BLaER1 treated with 17β-estradiol and CSF1 and Interleukin-3, amounts not matched to agents 10 nM and 100 nM (cell line): ENCODE results near the gene NOC2L.

ENCODE experiments used
- H3K27ac ChIP-seq, 11 experiments: shearing (Covaris generic); formaldehyde crosslinking; 2 replicates each; pipeline ENCODE4 v1.8.1; 2022
- H3K27me3 ChIP-seq, 11 experiments: shearing (Covaris generic); formaldehyde crosslinking; 2 replicates each; pipeline ENCODE4 v1.8.1; 2022
- H3K36me3 ChIP-seq, 11 experiments: shearing (Covaris generic); formaldehyde crosslinking; 2 replicates each; pipeline ENCODE4 v1.8.1; 2022
- H3K4me1 ChIP-seq, 10 experiments: shearing (Covaris generic); formaldehyde crosslinking; 2 replicates each; pipeline ENCODE4 v1.8.1; 2022
- H3K4me2 ChIP-seq, 11 experiments: shearing (Covaris generic); formaldehyde crosslinking; 2 replicates each; pipeline ENCODE4 v1.8.1; 2022
- H3K4me3 ChIP-seq, 10 experiments: shearing (Covaris generic); formaldehyde crosslinking; 2 replicates each; pipeline ENCODE4 v1.8.1; 2022
- H3K9ac ChIP-seq, 11 experiments: shearing (Covaris generic); formaldehyde crosslinking; 2 replicates each; pipeline ENCODE4 v1.8.1; 2022
- H3K9me3 ChIP-seq, 11 experiments: shearing (Covaris generic); formaldehyde crosslinking; replicated peaks in 1 of 11; 2 replicates each; pipeline ENCODE4 v1.8.1; 2022
- H4K20me1 ChIP-seq, 11 experiments: shearing (Covaris generic); formaldehyde crosslinking; 2 replicates each; pipeline ENCODE4 v1.8.1; 2022
- Cebpa-rat ChIP-seq, 11 experiments: shearing (Covaris generic); IDR thresholded peaks; 2 replicates each; pipeline ENCODE4 v1.8.1; 2022

NOC2L gene

DNA sequence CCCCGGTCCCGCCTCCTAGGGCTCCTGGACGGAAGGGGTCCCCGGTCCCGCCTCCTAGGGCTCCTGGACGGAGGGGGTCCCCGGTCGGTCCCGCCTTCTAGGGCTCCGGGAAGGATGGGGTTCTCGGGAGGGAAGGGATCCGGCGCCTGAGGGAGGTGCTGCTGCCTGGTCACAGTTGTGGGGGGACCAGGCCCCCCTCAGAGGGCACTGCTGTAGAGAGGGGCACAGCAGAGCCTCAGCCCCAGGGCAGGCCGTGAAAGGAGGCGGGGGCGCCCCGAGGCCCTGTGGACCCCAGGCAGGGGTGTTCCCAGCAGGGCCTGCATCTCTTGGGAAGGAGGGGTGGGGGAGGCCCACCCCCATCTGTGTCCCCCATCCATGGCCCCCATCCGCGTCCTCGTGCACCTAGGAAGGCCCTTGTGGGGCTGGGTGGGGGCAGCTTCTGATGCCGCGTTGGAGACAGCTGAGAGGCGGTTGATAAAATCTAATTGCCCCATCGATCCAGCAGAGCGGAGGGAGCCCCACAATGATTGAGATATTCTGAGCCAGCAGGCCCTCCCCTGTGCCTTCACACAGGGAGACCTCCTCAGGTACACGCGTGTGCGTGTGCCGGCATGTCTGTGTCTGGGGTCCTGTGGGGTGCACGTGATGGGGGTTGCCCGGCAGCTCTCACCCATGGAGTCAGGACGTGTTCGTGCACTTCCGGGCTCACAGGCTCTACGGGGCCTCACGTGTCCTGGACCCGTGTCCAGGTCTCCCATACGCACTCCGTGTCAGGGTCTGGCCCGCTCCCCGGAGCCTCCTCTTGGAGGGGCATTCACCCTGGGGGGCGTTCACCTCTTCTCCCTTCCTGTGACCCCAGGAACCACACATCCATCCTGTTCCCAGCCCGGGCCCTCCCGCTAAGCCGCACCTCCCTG, 22.4 kb downstream of the NOC2L start:
- Histone ChIP-seq H3K4me2 (peak overlapping the region in 8 of 11 experiments; percentile 35 to 63 (median 53); a peak in 13 of 22 replicates), H3K36me3 (no peaks in the 10 kb centered on the region), H3K9ac (no peak overlapping the region), H3K4me3 (no peak overlapping the region), H3K27ac (no peak overlapping the region), H3K27me3 (peaks cover 69 to 89% (median 83%) of the 10 kb centered on the region in 11 experiments), H3K4me1 (peaks cover 24 to 79% (median 74%) of the 10 kb centered on the region in 10 experiments; a peak in 19 of 20 replicates), H4K20me1 (peaks cover 0 to 86% (median 71%) of the 10 kb centered on the region in 11 experiments; a peak in 19 of 22 replicates), H3K9me3 (no peaks in the 10 kb centered on the region)
- TF ChIP-seq Cebpa-rat (IDR thresholded peaks at IDR 0.05), result no peak

DNA sequence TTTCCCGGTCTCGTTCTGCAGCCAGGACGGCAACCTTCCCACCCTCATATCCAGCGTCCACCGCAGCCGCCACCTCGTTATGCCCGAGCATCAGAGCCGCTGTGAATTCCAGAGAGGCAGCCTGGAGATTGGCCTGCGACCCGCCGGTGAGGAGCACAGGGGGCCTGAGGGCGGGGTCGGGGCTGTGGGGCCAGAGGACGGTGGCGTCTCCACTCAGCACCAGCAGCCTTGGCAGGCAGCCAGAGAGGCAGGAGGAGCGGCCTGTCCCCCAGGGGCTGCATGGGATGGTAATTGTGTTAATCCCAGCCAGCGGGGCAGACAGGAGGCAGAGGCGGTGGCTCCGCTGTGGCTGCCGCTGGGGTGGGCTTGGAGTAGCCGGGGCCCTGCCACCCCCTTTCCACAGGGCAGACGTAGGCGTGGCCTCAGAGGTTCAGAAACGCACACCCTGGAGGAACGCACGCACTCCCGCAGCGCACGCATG, 23.3 kb downstream of the NOC2L start:
- Histone ChIP-seq H4K20me1 (peaks cover 0 to 86% (median 64%) of the 10 kb centered on the region in 11 experiments; a peak in 19 of 22 replicates), H3K27ac (no peak overlapping the region), H3K9ac (no peak overlapping the region), H3K9me3 (no peaks in the 10 kb centered on the region), H3K4me1 (peaks cover 15 to 78% (median 73%) of the 10 kb centered on the region in 10 experiments; a peak in 19 of 20 replicates), H3K4me3 (no peak overlapping the region), H3K4me2 (peak overlapping the region in 8 of 11 experiments; percentile 35 to 63 (median 53); a peak in 15 of 22 replicates), H3K27me3 (peaks cover 61 to 86% (median 75%) of the 10 kb centered on the region in 11 experiments), H3K36me3 (no peaks in the 10 kb centered on the region)
- no peak for TF ChIP-seq Cebpa-rat (IDR thresholded peaks at IDR 0.05)

DNA sequence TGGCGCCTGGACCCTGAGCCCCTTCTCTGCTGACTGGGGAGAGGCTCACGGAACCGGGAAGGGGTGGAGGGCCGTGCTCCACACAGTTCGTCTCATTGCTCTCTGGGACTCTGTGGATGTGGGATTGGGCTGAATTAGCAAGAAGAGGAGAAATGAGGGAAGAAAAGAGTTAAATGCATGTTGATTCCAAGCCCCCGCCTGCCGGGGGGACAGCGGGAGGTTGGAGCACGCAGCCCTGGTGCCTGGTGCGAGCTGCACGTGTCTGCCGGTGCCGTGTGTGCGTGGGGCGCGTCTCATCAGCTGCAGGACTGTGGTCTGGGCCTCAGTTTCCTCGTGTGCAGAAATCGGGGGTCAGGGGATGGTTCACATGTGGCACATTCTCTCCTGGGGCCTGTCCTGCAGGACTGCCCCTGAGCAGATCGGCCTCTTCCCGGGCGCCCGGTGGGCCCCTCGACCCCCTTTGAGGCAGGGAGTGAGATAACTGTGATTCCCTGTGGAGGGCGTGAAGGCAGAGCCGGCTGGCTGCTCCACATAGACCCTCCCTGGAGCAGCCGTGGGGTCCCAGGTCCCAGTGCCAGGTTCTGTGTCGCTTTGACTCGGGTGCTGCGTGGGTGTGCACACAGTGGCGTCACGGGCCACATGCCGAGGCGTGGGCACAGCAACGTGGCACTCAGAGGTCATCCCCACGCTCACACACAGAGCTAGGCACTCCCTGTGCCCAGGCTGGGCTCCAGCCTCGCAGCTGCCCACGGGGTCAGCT, 23.9 kb downstream of the NOC2L start:
- Histone ChIP-seq H3K27me3 (peaks cover 55 to 85% (median 69%) of the 10 kb centered on the region in 11 experiments), H3K4me3 (no peak overlapping the region), H3K36me3 (no peaks in the 10 kb centered on the region), H3K4me1 (peaks cover 9 to 78% (median 73%) of the 10 kb centered on the region in 10 experiments; a peak in 19 of 20 replicates), H4K20me1 (peaks cover 0 to 86% (median 58%) of the 10 kb centered on the region in 11 experiments; a peak in 18 of 22 replicates), H3K4me2 (peak overlapping the region in 7 of 11 experiments; percentile 35 to 63 (median 54); a peak in 11 of 22 replicates), H3K9me3 (no peaks in the 10 kb centered on the region), H3K9ac (no peak overlapping the region), H3K27ac (no peak overlapping the region)
- no peak for TF ChIP-seq Cebpa-rat (IDR thresholded peaks at IDR 0.05)

DNA sequence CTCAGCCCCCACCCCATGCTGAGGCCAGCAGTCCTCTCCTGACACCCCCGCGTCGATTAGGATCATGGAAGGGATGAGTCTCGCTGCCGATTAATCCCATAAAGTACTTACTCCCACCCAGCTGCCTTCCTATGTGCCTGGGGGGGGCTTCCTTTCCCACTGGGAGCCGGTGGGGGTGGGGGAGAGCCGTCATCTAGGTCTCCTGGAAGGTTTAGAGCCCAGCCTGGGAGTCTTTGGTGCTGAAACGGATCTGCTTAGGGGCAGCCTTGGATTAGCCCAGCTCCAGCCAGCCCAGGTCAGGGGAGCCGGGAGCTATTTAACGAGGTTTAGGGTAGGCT, 25.5 kb downstream of the NOC2L start:
- H3K27me3 ChIP-seq, result peaks cover 41 to 84% (median 62%) of the 10 kb centered on the region in 11 experiments
- H3K36me3 ChIP-seq, result no peaks in the 10 kb centered on the region
- peak overlapping the region in 6 of 11 experiments; percentile 81 to 96 (median 86); a peak in 10 of 22 replicates for H3K4me2 ChIP-seq
- TF ChIP-seq Cebpa-rat (IDR thresholded peaks at IDR 0.05), result no peak
- H3K9me3 ChIP-seq, result no peaks in the 10 kb centered on the region
- H3K27ac ChIP-seq, result no peak overlapping the region
- peaks cover 4 to 68% (median 58%) of the 10 kb centered on the region in 10 experiments; a peak in 18 of 20 replicates for H3K4me1 ChIP-seq
- no peak overlapping the region for H3K4me3 ChIP-seq
- H4K20me1 ChIP-seq, result peaks cover 0 to 86% (median 50%) of the 10 kb centered on the region in 11 experiments; a peak in 18 of 22 replicates
- H3K9ac ChIP-seq, result no peak overlapping the region

DNA sequence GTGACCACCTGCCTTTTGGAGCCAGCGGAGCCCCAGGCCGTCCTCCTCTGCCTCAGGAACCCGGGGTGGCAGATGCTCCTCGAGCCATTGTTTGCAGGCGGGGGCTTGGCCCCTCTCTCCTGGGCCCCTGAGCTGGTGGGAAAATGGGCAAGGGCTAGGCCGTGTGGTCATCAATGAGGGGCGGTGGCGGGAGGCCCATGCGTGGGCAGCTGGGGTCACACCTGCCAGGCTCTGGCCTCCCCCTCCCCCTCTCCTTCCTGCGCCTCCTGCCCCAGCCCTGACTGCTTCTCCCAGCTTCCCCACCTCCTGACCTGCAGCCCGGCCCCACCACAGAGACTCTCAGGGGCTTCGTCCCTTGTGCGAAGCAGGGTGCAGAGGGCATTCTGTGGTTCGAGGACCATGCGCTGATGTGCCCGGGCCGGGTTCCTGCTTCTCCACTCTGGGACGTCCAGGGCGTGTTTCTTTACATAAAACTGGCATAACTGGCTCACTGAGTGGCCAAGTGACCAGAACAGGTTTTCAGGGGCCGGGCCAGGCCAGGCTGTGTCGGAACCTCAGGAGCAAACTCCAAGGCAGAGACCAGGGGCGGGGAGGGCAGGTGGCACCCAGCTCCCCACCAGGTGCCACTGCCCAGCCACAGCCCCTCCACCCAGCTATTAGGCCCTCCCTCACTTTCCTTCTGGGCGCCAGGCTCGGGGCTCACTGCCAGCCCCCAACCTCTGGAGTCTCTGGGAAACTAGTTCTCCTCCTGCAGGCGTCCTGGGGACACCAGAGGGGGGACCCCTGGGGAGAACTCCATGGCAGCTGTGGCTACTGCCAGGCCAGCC, 26.1 kb downstream of the NOC2L start:
- Histone ChIP-seq H4K20me1 (peaks cover 0 to 86% (median 44%) of the 10 kb centered on the region in 11 experiments; a peak in 18 of 22 replicates), H3K4me3 (no peak overlapping the region), H3K9ac (no peak overlapping the region), H3K4me1 (peaks cover 4 to 65% (median 52%) of the 10 kb centered on the region in 10 experiments; a peak in 18 of 20 replicates), H3K36me3 (no peaks in the 10 kb centered on the region), H3K27me3 (peaks cover 40 to 83% (median 61%) of the 10 kb centered on the region in 11 experiments), H3K27ac (no peak overlapping the region), H3K4me2 (peak overlapping the region in 8 of 11 experiments; percentile 69 to 96 (median 86); a peak in 17 of 22 replicates), H3K9me3 (no peaks in the 10 kb centered on the region)
- no peak for TF ChIP-seq Cebpa-rat (IDR thresholded peaks at IDR 0.05)

DNA sequence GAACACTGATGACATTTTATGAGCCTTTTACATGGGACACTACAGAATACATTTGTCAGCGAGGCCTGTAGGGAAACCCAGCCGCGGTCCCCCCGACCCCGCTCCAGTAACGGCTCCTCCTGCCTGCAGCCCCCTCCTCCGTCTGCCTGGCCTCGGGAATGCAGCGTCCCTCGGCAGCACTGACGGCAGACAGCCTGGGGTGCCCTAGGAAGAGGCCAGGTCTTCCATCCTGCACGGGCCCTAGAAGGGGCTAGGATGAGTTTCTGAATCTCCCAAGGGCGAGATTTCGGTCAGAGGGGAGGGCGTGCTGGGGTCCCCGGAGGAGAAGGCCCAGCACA, 26.9 kb downstream of the NOC2L start:
- H3K27ac ChIP-seq, result no peak overlapping the region

DNA sequence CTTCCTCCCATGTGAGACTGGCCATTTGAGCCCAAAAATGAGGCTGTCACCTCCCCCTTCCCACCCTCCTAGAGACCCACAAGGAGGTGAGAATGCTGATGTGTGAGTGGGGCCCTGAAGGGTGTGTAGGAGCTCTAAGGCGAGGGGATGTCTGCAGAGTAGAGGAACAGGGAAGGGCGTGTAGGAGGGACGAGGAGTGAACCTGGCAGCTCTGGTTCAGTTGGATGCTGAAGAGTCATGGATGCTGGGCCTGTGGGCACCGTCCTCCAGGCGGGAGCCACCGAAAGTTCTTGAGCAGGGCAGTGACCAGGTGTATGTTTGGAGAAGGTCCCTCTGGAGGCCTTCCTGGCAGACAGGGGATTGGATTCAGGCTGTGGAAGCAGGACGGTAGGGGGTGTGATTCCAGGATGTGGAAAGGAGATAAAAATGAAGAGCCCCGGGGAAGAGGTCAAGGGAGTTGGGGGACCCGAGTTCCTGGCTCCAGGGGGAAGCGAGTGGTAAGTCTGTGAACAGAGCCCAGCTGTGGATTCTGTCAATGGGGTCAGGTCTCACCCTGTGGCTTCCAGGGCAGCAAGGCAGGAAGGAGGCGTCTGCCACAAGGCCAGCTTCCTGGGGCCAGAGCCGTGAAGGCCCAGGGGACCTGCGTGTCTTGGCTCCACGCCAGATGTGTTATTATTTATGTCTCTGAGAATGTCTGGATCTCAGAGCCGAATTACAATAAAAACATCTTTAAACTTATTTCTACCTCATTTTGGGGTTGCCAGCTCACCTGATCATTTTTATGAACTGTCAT, 27.5 kb downstream of the NOC2L start:
- Histone ChIP-seq H3K4me1 (peaks cover 4 to 70% (median 50%) of the 10 kb centered on the region in 10 experiments; a peak in 18 of 20 replicates), H3K9ac (peak overlapping the region in 4 of 11 experiments; percentile 2 to 42 (median 18); a peak in 2 of 22 replicates), H3K27ac (no peak overlapping the region), H3K4me2 (peak overlapping the region; percentile 29 to 96 (median 81); a peak in 21 of 22 replicates), H3K4me3 (0 out of 20 replicates have a peak overlapping the region, but pooled peaks of 1 of the 10 experiments have one; percentile 2), H3K27me3 (peaks cover 49 to 88% (median 64%) of the 10 kb centered on the region in 11 experiments), H4K20me1 (peaks cover 0 to 89% (median 51%) of the 10 kb centered on the region in 11 experiments; a peak in 19 of 22 replicates), H3K36me3 (no peaks in the 10 kb centered on the region), H3K9me3 (no peaks in the 10 kb centered on the region)
- TF ChIP-seq Cebpa-rat (IDR thresholded peaks at IDR 0.05), result no peak

More for the DNA sequence above, 26.9 kb downstream of the NOC2L start:
- H3K9me3 ChIP-seq, result no peaks in the 10 kb centered on the region
- peak overlapping the region; percentile 29 to 96 (median 81); a peak in 20 of 22 replicates for H3K4me2 ChIP-seq
- peak overlapping the region in 2 of 11 experiments; percentile 24 to 27; a peak in 1 of 22 replicates for H3K9ac ChIP-seq
- H3K4me3 ChIP-seq, result no peak overlapping the region
- no peaks in the 10 kb centered on the region for H3K36me3 ChIP-seq
- peaks cover 48 to 88% (median 64%) of the 10 kb centered on the region in 11 experiments for H3K27me3 ChIP-seq
- peaks cover 4 to 67% (median 49%) of the 10 kb centered on the region in 10 experiments; a peak in 18 of 20 replicates for H3K4me1 ChIP-seq
- peaks cover 0 to 88% (median 46%) of the 10 kb centered on the region in 11 experiments; a peak in 18 of 22 replicates for H4K20me1 ChIP-seq
- TF ChIP-seq Cebpa-rat (IDR thresholded peaks at IDR 0.05), result no peak
